Fibroblast of lung (primary cell): Measurements from ENCODE around the gene TAB2. TPM values are rescaled to one million over a fixed set of nuclear protein-coding genes. Genes with fewer than 3 reads are reported as not detected.

Experiments used
- DNase-seq, 2 donors: peaks; one replicate each; pipeline versions ENCODE4 v3.0.0 to v3.0.0-alpha.2; 2010; ENCODE audit warnings: low read depth in 2 of 2
- H2AFZ ChIP-seq: 2 replicates; pipeline ENCODE4 v1.5.1; 2012; ENCODE audit warnings: low read length, control low read depth, inconsistent platforms
- H3K27ac ChIP-seq: 2 replicates; pipeline ENCODE4 v1.5.1; 2011; ENCODE audit warnings: low read length, control low read depth; ENCODE audit not compliant: insufficient read depth
- H3K27me3 ChIP-seq: 2 replicates; pipeline ENCODE4 v1.5.1; 2011; ENCODE audit warnings: mild to moderate bottlenecking, low read length; ENCODE audit not compliant: control insufficient read depth, insufficient read depth
- H3K36me3 ChIP-seq: 2 replicates; pipeline ENCODE4 v1.5.1; 2011; ENCODE audit warnings: low read length; ENCODE audit not compliant: control insufficient read depth, insufficient read depth
- H3K4me1 ChIP-seq: 2 replicates; pipeline ENCODE4 v1.5.1; 2011; ENCODE audit warnings: low read length; ENCODE audit not compliant: control insufficient read depth, insufficient read depth; ENCODE audit errors: extremely low read depth
- H3K4me2 ChIP-seq: 2 replicates; pipeline ENCODE4 v1.5.1; 2011; ENCODE audit warnings: low read length, control low read depth; ENCODE audit not compliant: insufficient read depth; ENCODE audit errors: extremely low read depth
- H3K4me3 ChIP-seq, 4 experiments: fragments of 200-600 bp in 1 of 4; sonication (generic) in 1 of 4; replicated peaks in 1 of 4; 2 replicates each; pipeline ENCODE4 v1.5.1; 2011 to 2016; ENCODE audit warnings: low read length in 4 of 4, low read depth in 3 of 4, mild to moderate bottlenecking in 3 of 4, control low read depth in 2 of 4, inconsistent platforms in 1 of 4, mixed read lengths in 1 of 4; ENCODE audit not compliant: insufficient read depth in 1 of 4; ENCODE audit errors: control extremely low read depth in 1 of 4
- H3K79me2 ChIP-seq: 2 replicates; pipeline ENCODE4 v1.5.1; 2012; ENCODE audit warnings: mild to moderate bottlenecking, low read length, inconsistent platforms; ENCODE audit not compliant: control insufficient read depth, insufficient read depth
- H3K9ac ChIP-seq: 2 replicates; pipeline ENCODE4 v1.5.1; 2011; ENCODE audit warnings: mild to moderate bottlenecking, low read length, control low read depth; ENCODE audit not compliant: insufficient read depth
- H3K9me3 ChIP-seq: 2 replicates; pipeline ENCODE4 v1.5.1; 2012; ENCODE audit warnings: low read depth, low read length; ENCODE audit not compliant: control insufficient read depth, insufficient read depth
- H4K20me1 ChIP-seq: 2 replicates; pipeline ENCODE4 v1.5.1; 2011; ENCODE audit warnings: low read length; ENCODE audit not compliant: control insufficient read depth, insufficient read depth; ENCODE audit errors: extremely low read depth
- EZH2 ChIP-seq: IDR thresholded peaks from 2 replicates; pipeline ENCODE4 v1.5.1; 2012; ENCODE audit warnings: low read length, control low read depth, mild to moderate bottlenecking; ENCODE audit errors: missing control alignments
- polyA minus RNA-seq: library from RNA; depleted of rRNA, polyadenylated mRNA; stranded (reverse); fragments of >200 nt; gene quantifications from 2 replicates; pipeline ENCODE4 v1.2.3, GENCODE V29; 2011; ENCODE audit warnings: low replicate concordance
- polyA plus RNA-seq, 2 donors: library from polyadenylated mRNA; depleted of rRNA in 1 of 2; stranded (reverse) in 1 of 2; unstranded in 1 of 2; fragments of >200 nt; gene quantifications; 2 replicates each; pipeline ENCODE4 v1.2.1, GENCODE V29; 2011 to 2012; ENCODE audit warnings: missing spikeins in 1 of 2
- total RNA-seq: library from RNA; depleted of rRNA; stranded (reverse); fragments of >200 nt; gene quantifications from 2 replicates; pipeline ENCODE4 v1.2.1, GENCODE V29; 2014
- TF ChIP-seq, protein P1 (sequence below), 2 donors: IDR thresholded peaks in 1 of 2; conservative IDR thresholded peaks in 1 of 2; 1 replicate in 1 of 2; 2 replicates in 1 of 2; pipeline ENCODE4 v1.5.1; 2011 to 2012; ENCODE audit warnings: low read length in 2 of 2, control low read depth in 1 of 2, inconsistent platforms in 1 of 2, low read depth in 1 of 2, mild to moderate bottlenecking in 1 of 2

Gene TAB2, protein sequence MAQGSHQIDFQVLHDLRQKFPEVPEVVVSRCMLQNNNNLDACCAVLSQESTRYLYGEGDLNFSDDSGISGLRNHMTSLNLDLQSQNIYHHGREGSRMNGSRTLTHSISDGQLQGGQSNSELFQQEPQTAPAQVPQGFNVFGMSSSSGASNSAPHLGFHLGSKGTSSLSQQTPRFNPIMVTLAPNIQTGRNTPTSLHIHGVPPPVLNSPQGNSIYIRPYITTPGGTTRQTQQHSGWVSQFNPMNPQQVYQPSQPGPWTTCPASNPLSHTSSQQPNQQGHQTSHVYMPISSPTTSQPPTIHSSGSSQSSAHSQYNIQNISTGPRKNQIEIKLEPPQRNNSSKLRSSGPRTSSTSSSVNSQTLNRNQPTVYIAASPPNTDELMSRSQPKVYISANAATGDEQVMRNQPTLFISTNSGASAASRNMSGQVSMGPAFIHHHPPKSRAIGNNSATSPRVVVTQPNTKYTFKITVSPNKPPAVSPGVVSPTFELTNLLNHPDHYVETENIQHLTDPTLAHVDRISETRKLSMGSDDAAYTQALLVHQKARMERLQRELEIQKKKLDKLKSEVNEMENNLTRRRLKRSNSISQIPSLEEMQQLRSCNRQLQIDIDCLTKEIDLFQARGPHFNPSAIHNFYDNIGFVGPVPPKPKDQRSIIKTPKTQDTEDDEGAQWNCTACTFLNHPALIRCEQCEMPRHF
- 18.7 and 27.2 TPM in 2 replicates for total RNA-seq
- polyA plus RNA-seq, result 41.4 and 49.7 TPM in 2 replicates
- 23.5 and 27.1 TPM in 2 replicates for polyA plus RNA-seq (2012)
- polyA minus RNA-seq, result 10.9 and 13.9 TPM in 2 replicates

DNA sequence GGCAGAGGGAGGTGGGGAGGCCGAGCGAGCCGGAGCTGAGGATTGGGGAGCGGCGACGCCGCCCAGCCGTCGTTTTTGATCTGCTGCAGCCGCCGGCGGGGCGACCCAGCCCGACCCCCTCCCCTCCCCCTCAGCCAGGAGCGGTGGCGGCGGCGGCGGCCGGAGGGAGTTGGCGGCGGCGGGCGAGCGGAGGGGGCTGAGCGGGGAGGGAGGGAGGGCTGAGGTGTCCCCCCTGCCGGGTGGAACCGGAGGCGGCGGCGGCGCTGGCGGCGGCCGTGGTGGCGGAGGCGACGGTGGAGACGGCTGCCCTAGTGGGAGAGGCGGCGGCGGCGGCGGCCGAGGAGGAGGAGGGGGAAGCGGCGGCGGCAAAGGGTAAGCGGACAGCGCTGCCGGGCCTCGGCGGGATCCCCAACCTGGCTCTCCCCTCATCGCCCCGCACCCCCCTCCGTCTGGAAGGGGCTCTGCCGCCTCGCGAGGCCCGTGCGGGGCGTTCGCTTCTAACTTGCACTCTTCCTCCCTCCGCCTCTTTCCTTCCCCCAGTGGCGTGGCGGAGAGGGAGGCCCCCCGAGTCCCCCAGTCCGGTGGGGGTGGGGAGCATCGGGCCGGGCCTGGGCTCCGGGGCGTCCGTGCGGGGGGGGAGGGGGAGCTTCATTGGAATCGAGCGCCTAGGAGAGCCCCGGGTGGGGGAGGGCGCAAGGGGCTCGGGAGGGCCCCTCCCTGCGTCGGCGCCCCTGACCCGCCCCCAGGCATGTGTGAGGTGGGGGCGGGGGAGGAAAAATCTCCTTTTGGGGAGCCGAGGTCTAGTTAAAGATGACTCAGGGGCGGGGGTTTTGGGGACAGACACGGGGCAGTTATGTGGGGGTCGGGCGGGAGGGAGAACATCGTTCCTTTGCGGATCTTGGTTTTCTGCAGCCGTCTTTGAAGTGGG, at the start of gene TAB2:
Gene TAB2 (plus strand): TSS at position 69 of the 928 bp plus-strand sequence. CDS start 52,286 bp downstream, outside the sequence.
- H3K27ac ChIP-seq, result peak within 1 kb of the TSS; percentile 89
- H3K4me3 ChIP-seq, result peak within 1 kb of the TSS; percentile 87 to 92 (median 89)
- H3K9ac ChIP-seq, result peak within 1 kb of the TSS; percentile 92
- no peaks in the 10 kb centered on the region for H3K36me3 ChIP-seq
- peaks cover 6% of the 10 kb centered on the region for H3K4me1 ChIP-seq
- H3K27me3 ChIP-seq, result no peaks in the 10 kb centered on the region
- no peak for TF ChIP-seq EZH2
- TF ChIP-seq, protein P1, sequence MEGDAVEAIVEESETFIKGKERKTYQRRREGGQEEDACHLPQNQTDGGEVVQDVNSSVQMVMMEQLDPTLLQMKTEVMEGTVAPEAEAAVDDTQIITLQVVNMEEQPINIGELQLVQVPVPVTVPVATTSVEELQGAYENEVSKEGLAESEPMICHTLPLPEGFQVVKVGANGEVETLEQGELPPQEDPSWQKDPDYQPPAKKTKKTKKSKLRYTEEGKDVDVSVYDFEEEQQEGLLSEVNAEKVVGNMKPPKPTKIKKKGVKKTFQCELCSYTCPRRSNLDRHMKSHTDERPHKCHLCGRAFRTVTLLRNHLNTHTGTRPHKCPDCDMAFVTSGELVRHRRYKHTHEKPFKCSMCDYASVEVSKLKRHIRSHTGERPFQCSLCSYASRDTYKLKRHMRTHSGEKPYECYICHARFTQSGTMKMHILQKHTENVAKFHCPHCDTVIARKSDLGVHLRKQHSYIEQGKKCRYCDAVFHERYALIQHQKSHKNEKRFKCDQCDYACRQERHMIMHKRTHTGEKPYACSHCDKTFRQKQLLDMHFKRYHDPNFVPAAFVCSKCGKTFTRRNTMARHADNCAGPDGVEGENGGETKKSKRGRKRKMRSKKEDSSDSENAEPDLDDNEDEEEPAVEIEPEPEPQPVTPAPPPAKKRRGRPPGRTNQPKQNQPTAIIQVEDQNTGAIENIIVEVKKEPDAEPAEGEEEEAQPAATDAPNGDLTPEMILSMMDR (conservative IDR thresholded peaks at IDR 0.05 in 1 of 2, IDR thresholded peaks at IDR 0.05 in 1 of 2; ENCODE audit: low read depth in 1 of 2, low read length in 2 of 2), result no peak
- H4K20me1 ChIP-seq, result peaks cover 7% of the 10 kb centered on the region
- peaks cover 49% of the 10 kb centered on the region for H3K79me2 ChIP-seq
- no peaks in the 10 kb centered on the region for H3K9me3 ChIP-seq
- DNase-seq, result no peak
- H3K4me2 ChIP-seq, result peak within 1 kb of the TSS; percentile 95
- peak within 1 kb of the TSS; percentile 77 for H2AFZ ChIP-seq

DNA sequence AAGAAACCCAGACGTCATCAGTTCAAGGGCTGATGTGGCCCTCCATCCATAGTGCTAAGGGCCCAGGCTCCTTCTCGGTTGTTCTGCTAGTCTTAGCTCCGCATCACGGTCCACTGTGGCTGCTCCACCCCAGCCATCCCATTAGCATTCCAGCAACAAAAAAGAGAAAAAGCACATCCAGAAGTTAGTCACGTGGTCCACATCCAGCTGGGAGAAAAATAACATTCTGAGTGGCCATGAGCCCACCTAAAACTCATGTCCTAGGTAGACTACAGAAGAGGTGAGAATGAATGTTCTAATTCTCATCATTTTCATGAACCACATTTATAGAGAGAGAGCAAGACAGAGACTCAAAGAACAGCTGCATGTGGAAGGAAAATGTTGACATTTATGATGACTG, 49.4 kb upstream of the TAB2 start:
- Histone ChIP-seq H3K27ac (no peak overlapping the region), H4K20me1 (no peaks in the 10 kb centered on the region), H3K9ac (no peak overlapping the region), H3K27me3 (peaks cover 10% of the 10 kb centered on the region), H3K36me3 (no peaks in the 10 kb centered on the region), H3K9me3 (no peaks in the 10 kb centered on the region), H2AFZ (no peak overlapping the region), H3K4me1 (no peaks in the 10 kb centered on the region), H3K4me3 (no peak overlapping the region), H3K79me2 (no peaks in the 10 kb centered on the region), H3K4me2 (no peak overlapping the region)
- DNase-seq, result no peak
- no peak for TF ChIP-seq EZH2
- TF ChIP-seq, protein P1 (conservative IDR thresholded peaks at IDR 0.05 in 1 of 2, IDR thresholded peaks at IDR 0.05 in 1 of 2; ENCODE audit: low read depth in 1 of 2, low read length in 2 of 2), result no peak
